NCI-H345 treated with DMSO at 0.1 percent for 48 hours (cell line): Measurements from ENCODE around the gene FBLN1.
"Not testable (repeated sequence)": the region's sequence is repeated elsewhere in the genome, so short reads cannot be mapped to it uniquely, and the experiment has no call there.

ENCODE experiments used
- DNase-seq: peaks from one replicate; lab custom pipeline; 2025; ENCODE audit not compliant: unreplicated experiment; lab: John Stamatoyannopoulos, UW

FBLN1 gene

DNA sequence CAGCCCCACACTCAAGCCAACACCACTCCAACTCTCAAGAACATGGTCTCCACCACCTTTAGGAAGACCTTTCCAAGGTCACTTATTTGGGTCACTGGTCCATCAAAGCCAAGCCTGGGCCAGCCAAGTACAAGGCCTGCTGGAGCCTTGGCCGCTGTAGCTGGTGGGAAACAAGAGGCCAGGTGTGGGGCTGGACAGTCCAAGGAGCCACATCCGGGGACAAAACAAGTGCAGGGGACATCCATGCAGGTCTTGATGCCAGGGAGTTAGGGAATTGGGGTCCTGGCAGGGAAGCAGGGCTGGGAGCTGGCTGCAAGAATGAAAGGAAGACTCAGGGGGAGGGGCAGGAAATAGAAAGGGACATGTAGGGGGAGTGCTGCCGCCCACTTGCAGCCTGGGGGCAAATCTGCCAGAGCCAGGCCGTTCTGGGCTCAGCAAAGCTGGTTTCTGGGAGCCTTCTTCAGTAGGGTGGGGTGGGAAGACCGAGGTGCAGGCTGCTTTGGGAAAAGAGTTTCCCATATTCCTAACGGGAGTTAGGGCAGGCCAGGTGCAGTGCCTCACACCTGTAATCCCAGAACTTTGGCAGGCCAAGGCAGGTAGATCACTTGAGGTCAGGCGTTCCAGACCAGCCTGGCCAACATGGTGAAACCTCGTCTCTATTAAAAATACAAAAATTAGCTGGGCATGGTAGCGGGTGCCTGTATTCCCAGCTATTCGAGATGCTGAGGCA lies 99.5 kb downstream of the FBLN1 start:
- DNase-seq, result no peak

DNA sequence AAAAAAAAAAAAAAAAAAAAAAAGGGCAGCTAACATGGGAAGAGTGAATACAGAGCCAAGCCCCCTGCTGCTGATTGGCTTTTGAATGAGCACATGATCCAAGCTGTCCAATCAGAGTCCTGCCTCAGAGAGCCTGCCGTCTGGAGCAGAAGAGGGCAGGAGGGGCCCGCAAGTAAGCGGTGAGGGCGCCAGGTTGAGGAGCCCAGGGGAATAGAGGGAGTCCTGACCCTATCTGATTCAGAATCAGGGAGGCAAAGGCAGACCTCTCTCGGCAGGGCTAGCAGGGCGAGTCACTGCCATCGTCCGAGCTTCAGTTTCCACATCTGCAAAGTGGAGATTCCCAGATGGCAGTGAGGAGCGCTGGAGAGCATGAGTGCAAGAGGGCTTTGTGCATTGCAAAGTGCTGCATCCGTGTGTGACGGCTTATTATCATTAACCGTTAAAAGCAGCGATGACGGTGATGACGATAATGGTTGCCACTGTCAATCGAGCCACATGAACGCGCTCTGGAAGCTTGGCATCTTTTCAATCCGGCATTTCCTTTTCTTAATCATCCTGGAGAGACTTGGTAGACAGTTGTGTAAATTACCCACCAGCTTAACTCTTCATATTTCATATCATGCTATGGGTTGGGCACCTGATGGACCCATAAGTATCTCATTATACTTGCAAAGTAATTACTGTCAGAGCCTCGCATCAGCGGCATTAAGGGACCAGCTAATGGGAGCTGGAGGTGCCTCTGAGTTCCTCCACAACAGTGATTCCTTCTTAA lies 100.3 kb downstream of the FBLN1 start:
- peak; percentile 35 for DNase-seq

DNA sequence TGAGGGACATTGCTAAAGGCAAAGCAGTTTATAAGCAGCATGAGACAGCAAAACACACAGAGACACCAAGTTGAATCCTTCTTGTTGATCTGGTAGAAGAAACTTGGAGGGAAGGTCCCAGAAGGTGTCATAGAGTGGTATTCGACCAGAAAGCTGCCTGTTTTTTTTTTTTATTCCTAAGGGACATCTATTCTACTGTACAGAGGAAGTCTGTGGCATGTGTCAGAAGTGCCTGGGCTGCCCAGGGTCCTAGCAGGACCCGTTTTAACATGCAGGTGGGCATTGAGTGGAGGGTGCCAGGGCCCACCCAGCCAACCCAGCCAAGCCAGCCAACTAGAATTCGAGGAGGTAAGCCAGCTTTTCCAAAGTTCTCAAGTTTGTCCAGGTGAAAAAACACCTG lies 100.9 kb downstream of the FBLN1 start:
- no peak for DNase-seq

DNA sequence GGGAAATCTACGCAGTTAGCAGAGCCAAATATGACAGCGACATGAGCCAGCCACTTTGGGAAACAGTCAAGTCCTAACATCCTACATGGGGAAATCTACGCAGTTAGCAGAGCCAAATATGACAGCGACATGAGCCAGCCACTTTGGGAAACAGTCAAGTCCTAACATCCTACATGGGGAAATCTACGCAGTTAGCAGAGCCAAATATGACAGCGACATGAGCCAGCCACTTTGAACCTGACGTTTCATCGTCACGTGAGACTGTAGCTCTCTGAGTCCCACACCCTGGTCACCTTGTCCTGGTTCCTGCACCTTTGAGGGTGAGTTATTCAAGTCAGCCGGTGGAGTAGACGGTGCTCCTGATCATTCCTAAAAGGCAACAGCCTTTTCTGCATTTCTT lies 105.4 kb downstream of the FBLN1 start:
- DNase-seq, result not testable (repeated sequence)

DNA sequence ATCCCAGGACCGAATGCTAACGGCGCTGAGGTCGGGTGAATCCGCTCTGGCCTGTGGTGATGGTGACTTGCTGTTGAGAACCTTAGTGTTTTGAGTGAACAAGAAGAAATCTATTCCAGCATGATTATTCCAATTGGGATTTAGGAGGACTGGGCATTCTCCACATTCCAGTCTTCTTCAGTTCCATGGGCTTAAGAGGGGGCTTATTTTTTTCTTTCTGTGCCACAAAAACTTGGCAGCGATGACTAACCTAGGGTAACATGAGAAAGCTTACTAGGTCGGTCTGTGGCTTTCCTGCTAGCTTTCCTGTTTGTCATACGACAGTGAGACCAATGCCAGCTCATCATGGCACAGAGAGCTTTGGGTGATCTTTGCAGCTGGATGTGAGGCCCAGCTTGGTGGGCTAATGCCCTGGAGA lies 106.1 kb downstream of the FBLN1 start:
- DNase-seq, result no peak

DNA sequence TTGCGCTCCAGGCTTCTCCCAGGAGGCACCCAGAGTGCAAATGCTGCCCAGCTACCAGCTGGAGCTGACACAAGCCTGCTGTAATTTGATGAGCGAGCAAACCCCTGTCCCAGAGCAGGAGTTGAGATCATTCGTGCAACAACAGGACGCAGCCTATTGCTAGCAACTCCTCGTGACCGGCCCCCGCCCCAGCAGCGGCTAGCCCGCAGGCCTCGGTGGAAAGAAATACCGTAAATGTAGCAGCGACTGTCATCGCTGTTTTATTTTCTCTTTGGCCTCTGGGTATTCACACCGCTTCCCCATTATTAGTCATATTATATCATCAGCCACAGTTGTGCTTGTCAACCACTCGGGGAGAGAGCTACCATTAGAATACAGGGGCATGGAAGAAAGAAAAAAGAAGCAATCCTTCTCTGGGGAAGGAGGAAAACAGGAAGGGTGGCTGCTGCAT lies 109.8 kb downstream of the FBLN1 start:
- no peak for DNase-seq

DNA sequence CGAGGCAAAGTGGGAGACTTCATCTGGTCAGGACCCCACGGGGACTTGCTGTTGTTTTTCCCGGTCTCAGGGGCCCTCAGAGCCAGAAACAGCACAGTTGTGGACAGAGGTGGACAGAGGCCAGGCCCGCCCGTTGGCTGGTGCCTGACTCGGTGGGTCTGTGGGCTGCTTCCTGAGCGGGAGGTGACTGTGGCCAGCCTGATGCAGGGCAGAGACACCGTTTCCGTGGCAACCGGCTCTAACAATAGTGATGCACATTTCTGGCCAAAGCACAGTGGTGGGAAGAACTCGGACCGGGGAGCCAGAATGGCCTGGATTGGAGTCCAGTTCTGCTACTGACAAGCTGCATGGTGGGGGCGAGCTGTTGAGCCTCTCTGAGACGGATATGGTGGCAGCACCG lies 110.3 kb downstream of the FBLN1 start:
- no peak for DNase-seq

DNA sequence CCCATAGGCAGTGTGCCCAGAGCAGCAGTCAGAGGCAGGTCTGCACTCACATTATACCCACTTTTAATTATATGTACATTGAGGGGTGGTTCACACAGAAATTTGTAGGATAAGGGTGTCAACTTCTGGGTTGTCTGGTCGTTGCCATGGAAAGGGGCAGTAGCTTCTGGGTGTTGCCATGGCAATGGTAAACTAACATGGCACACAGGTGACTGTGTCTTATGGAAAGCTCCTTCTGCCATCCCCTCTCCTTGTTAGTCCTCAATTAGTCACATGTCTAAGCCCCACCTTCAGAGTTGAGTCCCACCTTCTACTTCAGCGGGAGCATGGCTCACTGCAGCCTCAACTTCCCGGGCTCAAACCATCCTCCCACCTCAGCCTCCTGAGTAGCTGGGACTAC lies 112.7 kb downstream of the FBLN1 start:
- no peak for DNase-seq

DNA sequence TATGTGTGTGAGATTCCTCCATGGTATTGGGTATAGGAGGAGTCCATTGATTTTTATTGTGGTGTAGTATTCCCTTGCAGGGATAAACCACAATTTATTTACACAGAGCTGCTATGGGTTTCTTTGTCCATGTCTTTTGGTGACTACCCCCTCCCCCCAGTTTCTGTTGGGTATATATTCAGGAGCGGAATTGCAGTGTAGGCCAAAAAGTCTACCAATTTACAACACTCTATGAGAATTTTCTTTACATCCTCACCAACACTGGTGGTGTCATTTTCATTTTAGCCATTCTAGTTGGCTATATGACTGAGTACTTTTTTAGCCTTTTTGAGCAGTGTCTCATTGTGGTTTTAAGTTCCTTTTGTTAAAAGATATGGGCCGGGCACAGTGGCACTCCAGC lies 113.7 kb downstream of the FBLN1 start:
- no peak for DNase-seq

DNA sequence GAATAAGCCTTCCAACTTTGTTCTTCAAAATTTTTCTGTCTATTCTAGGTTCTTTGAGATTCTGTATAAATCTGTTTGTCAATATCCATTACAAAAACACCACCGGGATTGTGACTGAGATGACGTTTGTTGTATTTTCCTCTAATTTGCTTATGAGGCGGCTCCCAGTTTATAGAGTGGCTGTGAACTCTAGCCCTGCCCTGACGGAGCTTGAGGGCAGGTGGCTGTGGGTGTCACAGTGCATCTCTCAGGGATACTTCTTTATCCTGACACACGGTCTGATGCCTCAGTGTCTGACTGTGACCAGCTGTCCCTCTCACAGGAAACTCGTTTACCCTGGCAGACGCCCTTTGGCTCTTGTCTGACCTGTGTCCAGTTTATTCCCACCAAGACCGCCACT lies 115.3 kb downstream of the FBLN1 start:
- no peak for DNase-seq

DNA sequence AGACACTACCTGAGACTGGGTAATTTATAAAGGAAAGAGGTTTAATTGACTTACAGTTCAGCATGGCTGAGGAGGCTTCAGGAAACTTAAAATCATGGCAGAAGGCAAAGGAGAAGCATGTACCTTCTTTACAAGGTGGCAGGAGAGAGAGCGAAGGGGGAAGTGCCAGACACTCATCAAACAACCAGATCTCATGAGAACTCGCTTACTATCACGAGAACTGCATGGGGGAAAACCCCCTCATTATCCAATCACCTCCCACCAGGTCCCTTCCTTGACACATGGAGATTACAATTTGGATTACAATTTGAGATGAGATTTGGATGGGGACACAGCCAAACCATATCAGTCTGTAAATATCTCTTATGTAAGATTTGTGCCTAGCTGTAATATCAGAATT lies 118.0 kb downstream of the FBLN1 start:
- no peak for DNase-seq

DNA sequence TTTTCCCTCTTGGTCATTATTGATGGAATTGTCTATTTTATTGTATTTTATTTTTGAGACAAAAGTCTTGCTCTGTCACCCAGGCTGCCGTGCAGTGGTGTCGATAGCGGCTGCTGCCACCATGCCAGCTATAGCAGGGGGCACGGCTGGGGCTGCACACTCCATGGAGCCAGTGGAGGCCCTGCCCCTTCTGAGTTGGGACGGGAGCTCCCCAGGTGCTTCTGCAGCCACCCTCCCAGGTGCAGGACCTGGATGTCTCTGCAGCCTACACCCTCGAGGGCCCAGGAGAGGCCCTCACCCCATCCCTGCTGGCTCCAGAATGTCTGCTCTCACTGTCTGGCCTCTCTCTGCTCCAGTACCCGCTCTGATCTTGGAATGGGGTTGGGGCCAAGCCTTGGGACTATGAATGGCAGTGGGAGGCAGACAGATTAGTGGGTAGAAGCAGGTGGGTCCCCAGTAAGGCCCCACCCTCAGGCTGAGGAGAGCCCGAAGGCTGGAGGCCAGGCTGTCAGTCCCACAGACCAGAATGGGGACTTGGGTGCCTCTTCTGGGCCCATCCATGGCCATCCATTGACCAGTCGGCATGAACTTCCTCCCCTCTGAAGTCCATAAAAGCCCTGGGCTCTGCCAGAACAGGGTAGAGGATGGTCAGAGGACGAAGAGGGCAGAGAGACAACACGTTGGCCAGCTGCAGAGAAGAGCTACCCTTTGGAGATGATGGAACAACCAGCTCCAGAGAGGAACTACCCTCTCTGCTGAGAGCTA lies 119.3 kb downstream of the FBLN1 start:
- no peak for DNase-seq

DNA sequence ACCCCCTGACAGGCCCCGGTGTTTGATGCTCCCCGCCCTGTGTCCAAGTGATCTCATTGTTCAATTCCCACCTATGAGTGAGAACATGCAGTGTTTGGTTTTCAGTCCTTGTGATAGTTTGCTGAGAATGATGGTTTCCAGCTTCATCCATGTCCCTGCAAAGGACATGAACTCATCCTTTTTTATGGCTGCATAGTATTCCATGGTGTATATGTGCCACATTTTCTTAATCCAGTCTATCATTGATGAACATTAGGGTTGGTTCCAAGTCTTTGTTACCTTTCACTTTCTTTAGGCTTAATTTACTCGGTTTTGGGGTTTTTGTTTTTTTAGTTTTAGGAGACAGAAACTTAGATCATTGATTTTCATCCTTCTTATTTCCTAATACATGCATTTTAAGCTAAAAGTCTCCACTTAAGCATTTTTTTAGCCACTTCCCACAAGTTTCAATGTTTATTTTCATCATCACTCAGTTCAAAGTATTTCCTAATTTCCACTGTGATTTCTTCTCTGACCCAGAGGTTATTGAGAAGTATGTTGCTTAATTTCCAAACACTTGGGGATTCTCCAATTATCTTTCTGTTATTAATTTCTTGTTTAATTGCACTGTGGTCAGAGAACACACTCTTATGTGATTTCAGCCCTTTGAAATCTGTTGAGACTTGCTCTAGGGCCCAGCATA lies 120.9 kb downstream of the FBLN1 start:
- not testable (repeated sequence) for DNase-seq

DNA sequence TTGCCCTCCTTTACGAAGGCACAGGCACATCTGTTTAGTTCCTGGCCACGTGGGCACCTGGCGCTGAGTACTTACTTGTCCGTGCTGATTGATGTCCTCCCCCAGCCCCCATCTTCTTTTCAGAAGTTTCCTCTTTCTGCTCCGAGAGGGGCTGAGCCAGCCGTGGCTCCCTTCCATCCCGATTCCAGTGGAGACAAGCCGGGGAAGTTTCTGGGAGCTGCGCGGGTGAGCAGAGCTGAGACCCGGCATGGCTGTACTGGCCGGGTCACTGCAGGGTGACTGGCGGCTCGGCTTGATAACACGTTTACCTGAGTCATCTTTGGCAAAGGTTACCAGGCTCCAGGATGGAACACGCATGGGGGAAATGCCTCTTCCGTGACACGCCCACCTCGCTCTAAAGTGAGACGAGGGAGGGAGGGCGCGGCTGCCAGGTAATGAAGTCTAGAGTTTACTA lies 123.5 kb downstream of the FBLN1 start:
- no peak for DNase-seq

DNA sequence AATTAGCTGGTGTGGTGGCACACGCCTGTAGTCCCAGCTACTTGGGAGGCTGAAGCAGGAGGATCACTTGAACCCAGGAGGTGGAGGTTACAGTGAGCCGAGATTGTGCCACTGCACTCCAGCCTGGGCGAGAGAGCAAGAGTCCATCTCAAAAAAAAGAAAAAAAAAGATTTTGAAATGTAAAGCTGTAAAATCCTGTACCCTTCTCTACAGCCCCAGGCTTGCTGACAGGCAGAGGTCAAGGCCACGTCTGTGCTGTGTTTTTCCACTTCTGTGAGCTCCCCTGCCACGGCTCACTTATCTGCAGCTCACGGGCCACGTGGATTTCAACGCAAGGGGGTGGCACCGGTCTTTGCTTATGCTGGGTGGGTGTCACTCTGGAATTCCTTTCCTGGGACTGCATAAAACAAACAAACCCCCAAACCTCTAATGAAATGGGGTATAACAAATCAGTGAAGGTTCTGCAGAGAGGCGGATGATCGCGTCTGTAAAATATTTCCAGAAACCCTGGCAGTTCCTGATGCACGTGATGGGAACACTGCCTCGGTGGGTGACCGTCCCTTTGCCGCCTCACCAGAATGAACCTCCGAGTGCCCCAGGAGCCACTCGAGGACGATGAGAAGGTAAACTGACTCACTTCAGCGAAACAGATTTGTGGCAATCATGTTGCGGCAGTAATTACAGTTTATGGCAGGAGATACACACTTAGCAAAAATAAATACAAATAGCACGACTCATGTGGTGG lies 125.0 kb downstream of the FBLN1 start:
- peak; percentile 34 for DNase-seq

DNA sequence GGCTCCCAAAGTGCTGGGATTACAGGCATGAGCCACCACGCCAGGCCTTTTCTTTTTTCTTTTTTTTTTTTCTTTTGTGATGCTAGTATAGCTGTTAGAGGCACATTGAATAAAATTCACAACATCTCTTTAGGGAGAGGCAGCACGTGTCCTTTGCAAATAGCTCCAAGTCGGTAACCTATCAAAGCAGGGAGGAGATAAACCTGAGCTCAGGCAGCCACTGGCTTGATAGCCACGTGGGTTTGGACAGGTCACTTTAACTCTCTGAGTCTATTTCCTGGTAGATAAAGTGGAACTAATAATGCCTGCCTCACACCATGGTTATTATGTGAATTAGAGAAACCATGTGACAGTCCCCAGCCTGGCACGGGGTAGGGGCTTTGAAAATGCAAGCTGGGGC lies 125.8 kb downstream of the FBLN1 start:
- DNase-seq, result no peak

DNA sequence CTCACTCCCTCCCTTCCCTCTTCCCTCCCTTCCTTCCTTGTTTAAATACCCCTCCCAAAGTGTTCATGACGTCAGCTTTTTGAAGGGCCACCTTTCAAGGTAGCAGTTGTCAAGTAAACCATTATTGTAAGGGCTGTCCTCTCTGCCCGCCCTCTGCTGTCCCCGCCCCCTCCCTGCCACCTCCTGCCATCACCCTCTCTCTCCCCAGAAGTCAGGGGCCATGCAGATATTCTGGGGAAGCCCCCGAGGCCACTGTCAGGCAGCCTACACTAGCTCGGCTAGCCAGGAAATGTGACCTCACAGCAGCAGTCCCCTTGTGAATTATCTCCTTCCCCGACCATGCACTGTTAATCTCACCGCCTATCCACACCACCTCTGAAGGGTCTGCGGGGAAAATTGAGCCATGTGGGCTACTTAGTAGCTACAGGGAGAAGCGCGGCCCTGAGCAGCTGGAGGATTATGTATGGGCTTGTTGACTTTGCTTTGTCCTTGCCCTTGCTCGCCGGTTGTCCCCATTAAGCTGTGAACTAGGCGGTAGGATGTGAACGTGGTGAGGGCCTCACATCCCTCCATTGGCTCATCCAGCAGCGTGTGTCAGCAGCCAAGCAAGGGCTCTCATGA lies 126.9 kb downstream of the FBLN1 start:
- peak; percentile 3 for DNase-seq

DNA sequence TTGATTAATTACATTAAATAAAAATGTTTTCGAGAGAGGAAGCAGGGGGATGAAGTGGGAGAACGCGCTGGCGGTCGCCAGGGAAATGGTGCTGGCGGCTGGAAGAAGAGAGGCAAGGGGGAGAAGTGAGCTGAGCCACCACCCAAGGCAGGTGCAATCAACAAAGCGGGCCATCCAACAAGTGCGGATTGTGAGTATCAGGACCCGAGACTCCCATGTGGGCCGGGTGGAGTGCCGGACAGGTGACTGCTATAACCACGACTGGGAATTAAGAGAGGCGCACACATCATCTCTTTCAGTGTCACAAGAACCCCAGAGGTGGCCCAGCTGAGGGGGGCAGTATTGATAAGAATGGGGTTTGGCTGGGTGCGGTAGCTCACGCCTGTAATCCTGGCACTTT lies 127.8 kb downstream of the FBLN1 start:
- DNase-seq, result no peak

DNA sequence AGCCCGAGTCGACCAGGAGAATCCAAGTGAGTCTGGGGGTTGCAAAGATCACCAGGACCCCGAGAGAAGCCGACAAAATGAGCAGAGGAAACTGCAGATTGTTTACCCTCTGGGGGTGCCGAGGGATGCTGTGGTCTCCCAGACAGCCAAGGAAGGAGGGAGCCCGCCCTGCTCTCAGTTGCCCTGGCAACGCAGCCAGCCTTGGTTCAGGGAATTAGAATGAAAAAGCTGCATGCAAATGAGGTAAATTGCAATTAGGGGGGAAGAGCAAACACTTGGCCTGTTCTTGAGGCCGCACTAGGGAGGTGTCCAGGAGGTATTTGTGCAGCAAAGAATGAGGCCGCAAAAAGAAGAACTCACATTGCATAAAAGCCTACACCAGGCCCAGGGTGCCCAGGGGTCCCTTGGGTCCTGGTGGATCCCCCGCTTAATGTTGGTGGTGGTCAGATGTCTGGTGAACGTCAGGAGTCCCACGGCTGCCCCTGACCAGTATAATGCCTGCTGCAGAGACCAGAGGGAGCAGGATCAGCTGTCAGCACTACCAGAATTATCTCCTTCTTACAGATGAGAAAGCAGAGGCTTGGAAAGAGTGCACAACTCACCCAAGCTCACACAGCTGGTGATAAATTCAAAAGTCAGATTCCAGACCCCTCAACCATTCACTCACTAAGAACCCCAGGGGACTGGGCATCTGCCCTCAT lies 128.6 kb downstream of the FBLN1 start:
- no peak for DNase-seq
